Stimulated activated CD4-positive, alpha-beta T cell treated with anti-CD3 and anti-CD28 coated beads, Interleukin-15, amount 100 ng/mL, for 24 hours (primary cell): ENCODE measurements around the gene HAX1.
"Not testable (repeated sequence)": the region's sequence is repeated elsewhere in the genome, so short reads cannot be mapped to it uniquely, and the experiment has no call there.

Experiments used
- DNase-seq: peaks from one replicate; pipeline ENCODE4 v3.0.0-alpha.2; 2020

HAX1 gene

GRCh38 chr1:154272217-154272998, at the start of gene HAX1:
Gene HAX1 (plus strand): TSS chr1:154272629. CDS start chr1:154272724, 95 bp downstream.
- peak; percentile 98 for DNase-seq

- no peak for DNase-seq
These were observed 49.5 kb upstream of the HAX1 start for GRCh38 chr1:154222918-154223317.

- no peak for DNase-seq
These were observed 48.8 kb upstream of the HAX1 start for GRCh38 chr1:154223621-154224020.

- DNase-seq, result no peak
These were observed 47.1 kb upstream of the HAX1 start for GRCh38 chr1:154225370-154225769.

- DNase-seq, result not testable (repeated sequence)
These were observed 41.3 kb upstream of the HAX1 start for GRCh38 chr1:154231112-154231511.

GRCh38 chr1:154233127-154233526, 39.3 kb upstream of the HAX1 start:
- not testable (repeated sequence) for DNase-seq

GRCh38 chr1:154236855-154237254, 35.6 kb upstream of the HAX1 start:
- no peak for DNase-seq

- DNase-seq, result no peak
These were observed 35.0 kb upstream of the HAX1 start for GRCh38 chr1:154237435-154237834.

GRCh38 chr1:154237880-154238506, 34.4 kb upstream of the HAX1 start:
- no peak for DNase-seq

GRCh38 chr1:154239491-154239890, 32.9 kb upstream of the HAX1 start:
- no peak for DNase-seq

GRCh38 chr1:154240294-154240833, 32.1 kb upstream of the HAX1 start:
- no peak for DNase-seq

GRCh38 chr1:154241703-154242351, 30.6 kb upstream of the HAX1 start:
- no peak for DNase-seq

GRCh38 chr1:154253671-154254070, 18.8 kb upstream of the HAX1 start:
- DNase-seq, result no peak

- DNase-seq, result no peak
These were observed 15.7 kb upstream of the HAX1 start for GRCh38 chr1:154256686-154257085.

- no peak for DNase-seq
These were observed 13.6 kb upstream of the HAX1 start for GRCh38 chr1:154258784-154259183.

- DNase-seq, result no peak
These were observed 12.3 kb upstream of the HAX1 start for GRCh38 chr1:154260127-154260526.

GRCh38 chr1:154263465-154264332, 8.7 kb upstream of the HAX1 start:
- no peak for DNase-seq

GRCh38 chr1:154264454-154264853, 8.0 kb upstream of the HAX1 start:
- no peak for DNase-seq

GRCh38 chr1:154265586-154265985, 6.8 kb upstream of the HAX1 start:
- no peak for DNase-seq

GRCh38 chr1:154270833-154271232, 1.6 kb upstream of the HAX1 start:
- no peak for DNase-seq

- no peak for DNase-seq
These were observed 652 bp downstream of the HAX1 start for GRCh38 chr1:154272999-154273563.

GRCh38 chr1:154276797-154277196, 4.4 kb downstream of the HAX1 start:
- peak; percentile 47 for DNase-seq
